A549 (cell line): ENCODE data around the gene CCDC124. TPM values are rescaled to one million over a fixed set of nuclear protein-coding genes. Genes with fewer than 3 reads are reported as not detected.

Experiments
- ATAC-seq, 2 experiments: fragments of 200-7000 bp in 1 of 2; fragments of >200 bp in 1 of 2; cut with Nextera tagmentation in 1 of 2; cut with Tn5 transposase in 1 of 2; 3 replicates each; pipeline versions ENCODE4 v1.8.0 to v1.9.1; 2018 to 2020; ENCODE audit warnings: mild to moderate bottlenecking in 1 of 2, moderate library complexity in 1 of 2
- CTCF ChIA-PET: fragments of 300-600 bp; sonication (Branson Sonifier 250); formaldehyde crosslinking; extraction: SDS; loops from one replicate; lab custom pipeline; 2021; ENCODE audit warnings: antibody characterized with exemption, inconsistent platforms; lab: Yijun Ruan, JAX
- POLR2A ChIA-PET: fragments of 350-600 bp; formaldehyde crosslinking; extraction: SDS; loops from one replicate; lab custom pipeline; 2021; ENCODE audit warnings: antibody characterized with exemption, inconsistent platforms; lab: Yijun Ruan, JAX
- DNase-seq, 2 experiments: peaks; one replicate each; pipeline versions ENCODE4 v3.0.0 to v3.0.0-alpha.2; 2011 to 2016; ENCODE audit warnings: low read depth in 1 of 2, low spot score in 1 of 2
- FAIRE-seq: peaks from 2 replicates; lab custom pipeline; 2011; peaks lifted over from hg19 to GRCh38; lab: Jason Lieb, UNC
- H3K27ac ChIP-seq, 2 experiments: fragments of >200 bp; sonication (Bioruptor Twin); formaldehyde crosslinking; 3 replicates each; pipeline ENCODE4 v1.5.1; 2016 to 2017
- H3K4me1 ChIP-seq: fragments of >200 bp; sonication (Bioruptor Twin); formaldehyde crosslinking; 3 replicates; pipeline ENCODE4 v1.6.1; 2016
- H3K4me2 ChIP-seq: fragments of >200 bp; sonication (Bioruptor Twin); formaldehyde crosslinking; 3 replicates; pipeline ENCODE4 v1.6.1; 2016
- H3K4me3 ChIP-seq: fragments of >200 bp; sonication (Bioruptor Twin); formaldehyde crosslinking; 3 replicates; pipeline ENCODE4 v1.5.1; 2016
- H3K9me3 ChIP-seq: fragments of >200 bp; sonication (Bioruptor Twin); formaldehyde crosslinking; 3 replicates; pipeline ENCODE4 v1.6.1; 2016
- BCL3 ChIP-seq: fragments of >200 bp; sonication (Bioruptor Twin); formaldehyde crosslinking; IDR thresholded peaks from 3 replicates; pipeline ENCODE4 v1.6.1; 2016
- CBX2 ChIP-seq: fragments of 200-600 bp; sonication (generic); IDR thresholded peaks from 2 replicates; pipeline ENCODE4 v1.6.1; 2016; ENCODE audit warnings: low read depth, mild to moderate bottlenecking, borderline replicate concordance
- CBX8 ChIP-seq: fragments of 200-600 bp; sonication (generic); IDR thresholded peaks from 2 replicates; pipeline ENCODE4 v1.6.1; 2016
- EP300 ChIP-seq, 2 experiments: fragments of >200 bp; sonication (Bioruptor Twin); formaldehyde crosslinking; IDR thresholded peaks; 2 replicates in 1 of 2; 3 replicates in 1 of 2; pipeline ENCODE4 v1.6.1; 2016 to 2017
- FOSL2 ChIP-seq, 2 experiments: fragments of 450-650 bp in 1 of 2; fragments of >200 bp in 1 of 2; sonication (Bioruptor Twin) in 1 of 2; formaldehyde crosslinking; IDR thresholded peaks; 2 replicates each; pipeline versions ENCODE4 v1.5.0 to v1.6.1; 2016 to 2020; ENCODE audit warnings: mild to moderate bottlenecking in 1 of 2, moderate library complexity in 1 of 2
- HOXA7 ChIP-seq: fragments of 250-450 bp; sonication (Bioruptor Pico); IDR thresholded peaks from 2 replicates; pipeline ENCODE4 v1.5.0; 2020; ENCODE audit warnings: mild to moderate bottlenecking, moderate library complexity
- HOXB5 ChIP-seq: fragments of 250-450 bp; sonication (Bioruptor Pico); IDR thresholded peaks from 2 replicates; pipeline ENCODE4 v1.5.0; 2020; ENCODE audit warnings: mild to moderate bottlenecking, moderate library complexity
- JUNB ChIP-seq: fragments of >200 bp; sonication (Bioruptor Twin); formaldehyde crosslinking; IDR thresholded peaks from 2 replicates; pipeline ENCODE4 v1.6.1; 2016
- KDM1A ChIP-seq: fragments of 200-600 bp; sonication (generic); IDR thresholded peaks from 2 replicates; pipeline ENCODE4 v1.6.1; 2016; ENCODE audit warnings: low read depth, mild to moderate bottlenecking
- MAX ChIP-seq: IDR thresholded peaks from 2 replicates; pipeline ENCODE4 v1.6.1; 2012
- MAZ ChIP-seq: fragments of 150-350 bp; IDR thresholded peaks from 2 replicates; pipeline ENCODE4 v1.6.1; 2014; ENCODE audit warnings: antibody characterized with exemption, low read depth, low read length, borderline replicate concordance
- MYC ChIP-seq: IDR thresholded peaks from 2 replicates; pipeline ENCODE4 v1.6.1; 2012; ENCODE audit warnings: mild to moderate bottlenecking, inconsistent platforms, low read length, improper control_type of control experiment, borderline replicate concordance
- NFE2L2 ChIP-seq: fragments of 150-350 bp; conservative IDR thresholded peaks from 2 replicates; pipeline ENCODE4 v1.6.1; 2014; ENCODE audit warnings: low read length
- NPAS2 ChIP-seq: fragments of 250-450 bp; sonication (Bioruptor Pico); IDR thresholded peaks from 2 replicates; pipeline ENCODE4 v1.8.0; 2022; ENCODE audit warnings: mild to moderate bottlenecking, moderate library complexity, borderline replicate concordance
- PHF8 ChIP-seq: fragments of 200-600 bp; sonication (generic); IDR thresholded peaks from 2 replicates; pipeline ENCODE4 v1.6.1; 2016; ENCODE audit warnings: low read depth, mild to moderate bottlenecking, antibody characterized with exemption, moderate library complexity, borderline replicate concordance
- POLR2AphosphoS2 ChIP-seq: conservative IDR thresholded peaks from 2 replicates; pipeline ENCODE4 v1.6.1; 2012; ENCODE audit warnings: low read length, improper control_type of control experiment, inconsistent platforms
- RARB ChIP-seq: fragments of 250-450 bp; sonication (Bioruptor Pico); IDR thresholded peaks from 2 replicates; pipeline ENCODE4 v1.8.0; 2021; ENCODE audit warnings: mild to moderate bottlenecking, moderate library complexity
- RFX5 ChIP-seq: fragments of 450-650 bp; IDR thresholded peaks from 2 replicates; pipeline ENCODE4 v1.7.1; 2014; ENCODE audit warnings: antibody characterized with exemption, mild to moderate bottlenecking, moderate library complexity
- SREBF2 ChIP-seq: fragments of 450-650 bp; IDR thresholded peaks from 2 replicates; pipeline ENCODE4 v1.6.1; 2014; ENCODE audit warnings: mild to moderate bottlenecking, moderate library complexity
- WGBS: methylation state at CpG from one replicate; pipeline ENCODE4 v1.1.6; 2017; ENCODE audit errors: missing lambda C conversion rate; 5-methylcytosine and 5-hydroxymethylcytosine counted together
- polyA plus RNA-seq, 4 experiments: library from polyadenylated mRNA; depleted of rRNA in 3 of 4; stranded (reverse); fragments of >200 nt; fragmentation: RNase III in 1 of 4; extraction: RNeasy Plus Mini Kit Qiagen cat#74134 plus additional on column Dnase treatment in 1 of 4; gene quantifications; 2 replicates in 3 of 4; 3 replicates in 1 of 4; pipeline ENCODE4 v1.2.3, GENCODE V29; 2011 to 2017
- TF ChIP-seq, protein P1 (sequence below): IDR thresholded peaks from 2 replicates; pipeline ENCODE4 v1.6.1; 2012
- TF ChIP-seq, protein P2 (sequence below): fragments of 250-450 bp; sonication (Bioruptor Pico); IDR thresholded peaks from 2 replicates; pipeline ENCODE4 v1.5.0; 2021; ENCODE audit warnings: mild to moderate bottlenecking, moderate library complexity, borderline replicate concordance
- TF ChIP-seq, protein P3 (sequence below): fragments of >200 bp; sonication (Bioruptor Twin); formaldehyde crosslinking; IDR thresholded peaks from 3 replicates; pipeline ENCODE4 v1.5.1; 2016
- TF ChIP-seq, protein P4 (sequence below): fragments of 200-600 bp; sonication (generic); IDR thresholded peaks from 2 replicates; pipeline ENCODE4 v1.6.1; 2016; ENCODE audit warnings: antibody characterized with exemption, mild to moderate bottlenecking, moderate library complexity

Gene CCDC124
- polyA plus RNA-seq, 2 of the 4 experiments (the other 2 are of a cell fraction) = 35.4 to 113 TPM

GRCh38 chr19:17969096-17969792, 36.4 kb downstream of the CCDC124 start:
- FAIRE-seq (no peak), DNase-seq (no peak), ATAC-seq (no peak)
- TF ChIP-seq MAX = no peak
- TF ChIP-seq HOXB5 (CRISPR knock-in tag) = no peak
- no peak for TF ChIP-seq PHF8
- TF ChIP-seq RFX5 = no peak
- no peak for TF ChIP-seq CBX2
- TF ChIP-seq MYC = no peak
- TF ChIP-seq, protein P1, sequence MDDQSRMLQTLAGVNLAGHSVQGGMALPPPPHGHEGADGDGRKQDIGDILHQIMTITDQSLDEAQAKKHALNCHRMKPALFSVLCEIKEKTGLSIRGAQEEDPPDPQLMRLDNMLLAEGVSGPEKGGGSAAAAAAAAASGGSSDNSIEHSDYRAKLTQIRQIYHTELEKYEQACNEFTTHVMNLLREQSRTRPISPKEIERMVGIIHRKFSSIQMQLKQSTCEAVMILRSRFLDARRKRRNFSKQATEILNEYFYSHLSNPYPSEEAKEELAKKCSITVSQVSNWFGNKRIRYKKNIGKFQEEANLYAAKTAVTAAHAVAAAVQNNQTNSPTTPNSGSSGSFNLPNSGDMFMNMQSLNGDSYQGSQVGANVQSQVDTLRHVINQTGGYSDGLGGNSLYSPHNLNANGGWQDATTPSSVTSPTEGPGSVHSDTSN = no peak
- no peak for TF ChIP-seq JUNB
- no peak for TF ChIP-seq CBX8
- TF ChIP-seq KDM1A = no peak
- TF ChIP-seq RARB (CRISPR knock-in tag) = no peak
- no peak for TF ChIP-seq HOXA7 (CRISPR knock-in tag)
- TF ChIP-seq FOSL2 (IDR thresholded peaks at IDR 0.05) = no peak
- TF ChIP-seq FOSL2 (CRISPR knock-in tag; IDR thresholded peaks at IDR 0.05) = no peak
- TF ChIP-seq, protein P2, sequence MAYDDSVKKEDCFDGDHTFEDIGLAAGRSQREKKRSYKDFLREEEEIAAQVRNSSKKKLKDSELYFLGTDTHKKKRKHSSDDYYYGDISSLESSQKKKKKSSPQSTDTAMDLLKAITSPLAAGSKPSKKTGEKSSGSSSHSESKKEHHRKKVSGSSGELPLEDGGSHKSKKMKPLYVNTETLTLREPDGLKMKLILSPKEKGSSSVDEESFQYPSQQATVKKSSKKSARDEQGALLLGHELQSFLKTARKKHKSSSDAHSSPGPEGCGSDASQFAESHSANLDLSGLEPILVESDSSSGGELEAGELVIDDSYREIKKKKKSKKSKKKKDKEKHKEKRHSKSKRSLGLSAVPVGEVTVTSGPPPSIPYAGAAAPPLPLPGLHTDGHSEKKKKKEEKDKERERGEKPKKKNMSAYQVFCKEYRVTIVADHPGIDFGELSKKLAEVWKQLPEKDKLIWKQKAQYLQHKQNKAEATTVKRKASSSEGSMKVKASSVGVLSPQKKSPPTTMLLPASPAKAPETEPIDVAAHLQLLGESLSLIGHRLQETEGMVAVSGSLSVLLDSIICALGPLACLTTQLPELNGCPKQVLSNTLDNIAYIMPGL (CRISPR knock-in tag) = no peak
- ChIA-PET POLR2A (no interaction called here), CTCF (interaction anchor here (0.6 to 3.6 kb wide), 5 partner anchors 25 to 38 kb away, joined by 3 to 27 read pairs (median 3); partner anchors contain the start of gene ARRDC2)
- WGBS = 91% methylated on average over 10 of the region's 19 CpGs
- no peaks in the 10 kb centered on the region for H3K9me3 ChIP-seq
- H3K4me1 ChIP-seq = peaks cover 3% of the 10 kb centered on the region; the same call in 1 of the 3 replicates
- no peak overlapping the region for H3K4me3 ChIP-seq
- H3K4me2 ChIP-seq = no peak overlapping the region
- no peak overlapping the region for H3K27ac ChIP-seq

GRCh38 chr19:17972230-17972629, 39.4 kb downstream of the CCDC124 start:
- ATAC-seq (no peak), DNase-seq (no peak), FAIRE-seq (no peak)
- Histone ChIP-seq H3K4me2 (no peak overlapping the region), H3K27ac (no peak overlapping the region), H3K9me3 (no peaks in the 10 kb centered on the region), H3K4me1 (no peaks in the 10 kb centered on the region; the same call in 2 of the 3 replicates), H3K4me3 (no peak overlapping the region)
- ChIA-PET CTCF (interaction anchor here (1.4 kb wide), 1 partner anchor 34 kb away, joined by 3 read pairs; no protein-coding TSS in a partner anchor), POLR2A (no interaction called here)
- WGBS = 44% methylated on average over 1 of the region's 1 CpG
- TF ChIP-seq MAZ (no peak), BCL3 (no peak), SREBF2 (no peak), KDM1A (no peak), NPAS2 (no peak), NFE2L2 (no peak), EP300 (IDR thresholded peaks at IDR 0.05) (no peak), POLR2AphosphoS2 (no peak)
- TF ChIP-seq, protein P2 (CRISPR knock-in tag) = no peak
- TF ChIP-seq, protein P3, sequence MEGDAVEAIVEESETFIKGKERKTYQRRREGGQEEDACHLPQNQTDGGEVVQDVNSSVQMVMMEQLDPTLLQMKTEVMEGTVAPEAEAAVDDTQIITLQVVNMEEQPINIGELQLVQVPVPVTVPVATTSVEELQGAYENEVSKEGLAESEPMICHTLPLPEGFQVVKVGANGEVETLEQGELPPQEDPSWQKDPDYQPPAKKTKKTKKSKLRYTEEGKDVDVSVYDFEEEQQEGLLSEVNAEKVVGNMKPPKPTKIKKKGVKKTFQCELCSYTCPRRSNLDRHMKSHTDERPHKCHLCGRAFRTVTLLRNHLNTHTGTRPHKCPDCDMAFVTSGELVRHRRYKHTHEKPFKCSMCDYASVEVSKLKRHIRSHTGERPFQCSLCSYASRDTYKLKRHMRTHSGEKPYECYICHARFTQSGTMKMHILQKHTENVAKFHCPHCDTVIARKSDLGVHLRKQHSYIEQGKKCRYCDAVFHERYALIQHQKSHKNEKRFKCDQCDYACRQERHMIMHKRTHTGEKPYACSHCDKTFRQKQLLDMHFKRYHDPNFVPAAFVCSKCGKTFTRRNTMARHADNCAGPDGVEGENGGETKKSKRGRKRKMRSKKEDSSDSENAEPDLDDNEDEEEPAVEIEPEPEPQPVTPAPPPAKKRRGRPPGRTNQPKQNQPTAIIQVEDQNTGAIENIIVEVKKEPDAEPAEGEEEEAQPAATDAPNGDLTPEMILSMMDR = no peak
- TF ChIP-seq, protein P4, sequence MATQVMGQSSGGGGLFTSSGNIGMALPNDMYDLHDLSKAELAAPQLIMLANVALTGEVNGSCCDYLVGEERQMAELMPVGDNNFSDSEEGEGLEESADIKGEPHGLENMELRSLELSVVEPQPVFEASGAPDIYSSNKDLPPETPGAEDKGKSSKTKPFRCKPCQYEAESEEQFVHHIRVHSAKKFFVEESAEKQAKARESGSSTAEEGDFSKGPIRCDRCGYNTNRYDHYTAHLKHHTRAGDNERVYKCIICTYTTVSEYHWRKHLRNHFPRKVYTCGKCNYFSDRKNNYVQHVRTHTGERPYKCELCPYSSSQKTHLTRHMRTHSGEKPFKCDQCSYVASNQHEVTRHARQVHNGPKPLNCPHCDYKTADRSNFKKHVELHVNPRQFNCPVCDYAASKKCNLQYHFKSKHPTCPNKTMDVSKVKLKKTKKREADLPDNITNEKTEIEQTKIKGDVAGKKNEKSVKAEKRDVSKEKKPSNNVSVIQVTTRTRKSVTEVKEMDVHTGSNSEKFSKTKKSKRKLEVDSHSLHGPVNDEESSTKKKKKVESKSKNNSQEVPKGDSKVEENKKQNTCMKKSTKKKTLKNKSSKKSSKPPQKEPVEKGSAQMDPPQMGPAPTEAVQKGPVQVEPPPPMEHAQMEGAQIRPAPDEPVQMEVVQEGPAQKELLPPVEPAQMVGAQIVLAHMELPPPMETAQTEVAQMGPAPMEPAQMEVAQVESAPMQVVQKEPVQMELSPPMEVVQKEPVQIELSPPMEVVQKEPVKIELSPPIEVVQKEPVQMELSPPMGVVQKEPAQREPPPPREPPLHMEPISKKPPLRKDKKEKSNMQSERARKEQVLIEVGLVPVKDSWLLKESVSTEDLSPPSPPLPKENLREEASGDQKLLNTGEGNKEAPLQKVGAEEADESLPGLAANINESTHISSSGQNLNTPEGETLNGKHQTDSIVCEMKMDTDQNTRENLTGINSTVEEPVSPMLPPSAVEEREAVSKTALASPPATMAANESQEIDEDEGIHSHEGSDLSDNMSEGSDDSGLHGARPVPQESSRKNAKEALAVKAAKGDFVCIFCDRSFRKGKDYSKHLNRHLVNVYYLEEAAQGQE = no peak
